Calu3 (cell line): ENCODE measurements around the gene RFXAP. TPM values are rescaled to one million over a fixed set of nuclear protein-coding genes. Genes with fewer than 3 reads are reported as not detected.

ENCODE experiments used
- BruUV-seq: library from RNA; stranded (reverse); fragments of 400-500 nt; replicated peaks from 2 replicates; lab custom pipeline; 2021; lab: Mats Ljungman, UMichigan
- CTCF ChIA-PET: fragments of 300-600 bp; sonication (Branson Sonifier 250); formaldehyde crosslinking; loops from one replicate; lab custom pipeline; 2022; ENCODE audit warnings: antibody characterized with exemption; lab: Charles Lee
- DNase-seq: peaks from one replicate; pipeline ENCODE4 v3.0.0; 2022
- H3K27ac Mint-ChIP-seq: one replicate; pipeline ENCODE4 v1.8.0; 2022; ENCODE audit warnings: mixed read lengths; ENCODE audit not compliant: unreplicated experiment
- H3K27me3 Mint-ChIP-seq: one replicate; pipeline ENCODE4 v1.8.0; 2022; ENCODE audit warnings: mixed read lengths; ENCODE audit not compliant: unreplicated experiment
- H3K36me3 Mint-ChIP-seq: one replicate; pipeline ENCODE4 v1.8.0; 2022; ENCODE audit warnings: mild to moderate bottlenecking, moderate library complexity, mixed read lengths; ENCODE audit not compliant: insufficient read depth, unreplicated experiment
- H3K4me1 Mint-ChIP-seq: one replicate; pipeline ENCODE4 v1.8.0; 2022; ENCODE audit warnings: mild to moderate bottlenecking, low read depth, mixed read lengths; ENCODE audit not compliant: unreplicated experiment
- H3K4me3 Mint-ChIP-seq: one replicate; pipeline ENCODE4 v1.8.0; 2022; ENCODE audit warnings: mild to moderate bottlenecking, low read depth, moderate library complexity, mixed read lengths; ENCODE audit not compliant: unreplicated experiment
- H3K9me3 Mint-ChIP-seq: one replicate; pipeline ENCODE4 v1.8.0; 2022; ENCODE audit warnings: low read depth, mixed read lengths; ENCODE audit not compliant: unreplicated experiment
- intact Hi-C: fragments of 100-400 bp; cut with micrococcal nuclease; formaldehyde crosslinking; loops from one replicate; pipeline ENCODE4 v1.10.0; 2022; ENCODE audit not compliant: unreplicated experiment
- total RNA-seq: library from RNA; stranded (reverse); gene quantifications from 2 replicates; pipeline ENCODE4 v1.2.3, GENCODE V29; 2022
- TF ChIP-seq, protein P1 (sequence below): fragments of 200-600 bp; IDR thresholded peaks from one replicate; pipeline ENCODE4 v1.8.0; 2022; ENCODE audit warnings: antibody characterized with exemption; ENCODE audit not compliant: unreplicated experiment

RFXAP gene
- total RNA-seq, 1 experiment from 2014 or later: 6.2 TPM

- peaks cover 13% of the 10 kb centered on the region for H3K4me1 Mint-ChIP-seq
- no TSS peak for BruUV-seq
- TF ChIP-seq, protein P1, sequence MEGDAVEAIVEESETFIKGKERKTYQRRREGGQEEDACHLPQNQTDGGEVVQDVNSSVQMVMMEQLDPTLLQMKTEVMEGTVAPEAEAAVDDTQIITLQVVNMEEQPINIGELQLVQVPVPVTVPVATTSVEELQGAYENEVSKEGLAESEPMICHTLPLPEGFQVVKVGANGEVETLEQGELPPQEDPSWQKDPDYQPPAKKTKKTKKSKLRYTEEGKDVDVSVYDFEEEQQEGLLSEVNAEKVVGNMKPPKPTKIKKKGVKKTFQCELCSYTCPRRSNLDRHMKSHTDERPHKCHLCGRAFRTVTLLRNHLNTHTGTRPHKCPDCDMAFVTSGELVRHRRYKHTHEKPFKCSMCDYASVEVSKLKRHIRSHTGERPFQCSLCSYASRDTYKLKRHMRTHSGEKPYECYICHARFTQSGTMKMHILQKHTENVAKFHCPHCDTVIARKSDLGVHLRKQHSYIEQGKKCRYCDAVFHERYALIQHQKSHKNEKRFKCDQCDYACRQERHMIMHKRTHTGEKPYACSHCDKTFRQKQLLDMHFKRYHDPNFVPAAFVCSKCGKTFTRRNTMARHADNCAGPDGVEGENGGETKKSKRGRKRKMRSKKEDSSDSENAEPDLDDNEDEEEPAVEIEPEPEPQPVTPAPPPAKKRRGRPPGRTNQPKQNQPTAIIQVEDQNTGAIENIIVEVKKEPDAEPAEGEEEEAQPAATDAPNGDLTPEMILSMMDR: no peak
- H3K4me3 Mint-ChIP-seq: peak overlapping the region; percentile 93
- H3K27me3 Mint-ChIP-seq: no peaks in the 10 kb centered on the region
- CTCF ChIA-PET: no interaction called here
- H3K36me3 Mint-ChIP-seq: peaks cover 20% of the 10 kb centered on the region
- intact Hi-C loops: loop anchor here (10.0 kb wide), 1 partner anchor 365 kb away; no protein-coding TSS in a partner anchor
- H3K9me3 Mint-ChIP-seq: no peaks in the 10 kb centered on the region
- DNase-seq: no peak
- H3K27ac Mint-ChIP-seq: peak overlapping the region; percentile 61
Observed at GRCh38 chr13:36820222-36820621, 1.2 kb downstream of the RFXAP start.

GRCh38 chr13:36822785-36823184, 3.8 kb downstream of the RFXAP start:
- CTCF ChIA-PET: no interaction called here
- intact Hi-C loops: loop anchor here (10.0 kb wide), 1 partner anchor 368 kb away; no protein-coding TSS in a partner anchor
- TF ChIP-seq, protein P1: no peak
- H3K4me1 Mint-ChIP-seq: peaks cover 13% of the 10 kb centered on the region
- H3K27ac Mint-ChIP-seq: no peak overlapping the region
- no peaks in the 10 kb centered on the region for H3K27me3 Mint-ChIP-seq
- no peaks in the 10 kb centered on the region for H3K9me3 Mint-ChIP-seq
- H3K4me3 Mint-ChIP-seq: no peak overlapping the region
- DNase-seq: no peak
- peaks cover 20% of the 10 kb centered on the region for H3K36me3 Mint-ChIP-seq
- BruUV-seq: TSS peak; percentile 18

- TF ChIP-seq, protein P1: no peak
- H3K36me3 Mint-ChIP-seq: peaks cover 5% of the 10 kb centered on the region
- no peaks in the 10 kb centered on the region for H3K27me3 Mint-ChIP-seq
- no peak overlapping the region for H3K4me3 Mint-ChIP-seq
- intact Hi-C loops: loop anchor here (10.0 kb wide), 1 partner anchor 375 kb away; no protein-coding TSS in a partner anchor
- BruUV-seq: no TSS peak
- no peaks in the 10 kb centered on the region for H3K9me3 Mint-ChIP-seq
- DNase-seq: no peak
- CTCF ChIA-PET: no interaction called here
- H3K4me1 Mint-ChIP-seq: no peaks in the 10 kb centered on the region
- H3K27ac Mint-ChIP-seq: no peak overlapping the region
Observed at GRCh38 chr13:36829753-36830152, 10.7 kb downstream of the RFXAP start.

DNA sequence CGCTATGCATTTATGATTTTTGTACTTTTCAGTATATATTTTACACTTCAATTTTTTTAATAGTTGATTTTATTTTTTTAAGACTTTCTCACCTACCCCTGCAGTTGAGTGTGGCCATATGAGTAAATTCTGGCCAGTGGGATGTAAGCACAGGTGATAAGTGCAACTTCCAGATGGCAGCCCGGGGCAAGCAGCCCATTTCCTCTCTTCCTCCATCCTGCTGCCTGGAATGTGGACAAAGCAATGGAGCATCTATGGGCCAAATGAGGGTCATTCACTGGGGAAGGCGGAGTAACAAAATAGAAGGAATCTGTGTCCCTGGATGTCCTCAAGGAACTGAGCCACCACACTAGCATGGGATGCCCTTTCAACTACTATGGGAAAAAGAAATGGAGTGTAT, 12.3 kb downstream of the RFXAP start:
- DNase-seq: no peak
- Mint-ChIP-seq H3K27me3 (no peaks in the 10 kb centered on the region), H3K36me3 (peaks cover 5% of the 10 kb centered on the region), H3K4me3 (no peak overlapping the region), H3K9me3 (no peaks in the 10 kb centered on the region), H3K4me1 (no peaks in the 10 kb centered on the region), H3K27ac (no peak overlapping the region)
- intact Hi-C loops: no loop called here
- no TSS peak for BruUV-seq
- TF ChIP-seq, protein P1: no peak
- CTCF ChIA-PET: no interaction called here
